Activated CD4-positive, CD25-positive, alpha-beta regulatory T cell (primary cell): ENCODE results near the gene GPANK1.

Experiments
- DNase-seq, 4 experiments: peaks; one replicate each; lab custom pipeline; 2025; lab: John Stamatoyannopoulos, UW

The GPANK1 gene

DNA sequence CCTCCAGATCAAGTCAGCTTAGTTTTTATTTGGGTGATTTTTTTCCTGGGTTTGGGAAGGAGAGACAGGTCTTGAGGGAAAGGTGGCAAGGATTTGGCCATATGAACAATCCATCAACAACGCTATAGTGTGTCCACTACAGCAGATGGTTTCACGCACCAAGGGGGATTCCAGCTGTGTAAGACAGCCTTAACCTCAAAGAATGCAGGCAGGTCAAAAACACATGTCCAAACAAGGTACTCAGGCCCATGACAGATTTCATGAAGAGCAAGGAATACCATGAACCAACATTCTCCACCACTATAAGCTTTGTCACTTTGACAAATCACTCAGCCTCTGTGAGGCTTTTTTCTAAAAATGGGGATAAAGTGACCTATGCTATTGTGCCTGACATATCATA is 47.8 kb downstream of the GPANK1 start:
- DNase-seq = no peak

GRCh38 chr6:31615748-31616147 is 49.0 kb downstream of the GPANK1 start:
- no peak for DNase-seq

DNA sequence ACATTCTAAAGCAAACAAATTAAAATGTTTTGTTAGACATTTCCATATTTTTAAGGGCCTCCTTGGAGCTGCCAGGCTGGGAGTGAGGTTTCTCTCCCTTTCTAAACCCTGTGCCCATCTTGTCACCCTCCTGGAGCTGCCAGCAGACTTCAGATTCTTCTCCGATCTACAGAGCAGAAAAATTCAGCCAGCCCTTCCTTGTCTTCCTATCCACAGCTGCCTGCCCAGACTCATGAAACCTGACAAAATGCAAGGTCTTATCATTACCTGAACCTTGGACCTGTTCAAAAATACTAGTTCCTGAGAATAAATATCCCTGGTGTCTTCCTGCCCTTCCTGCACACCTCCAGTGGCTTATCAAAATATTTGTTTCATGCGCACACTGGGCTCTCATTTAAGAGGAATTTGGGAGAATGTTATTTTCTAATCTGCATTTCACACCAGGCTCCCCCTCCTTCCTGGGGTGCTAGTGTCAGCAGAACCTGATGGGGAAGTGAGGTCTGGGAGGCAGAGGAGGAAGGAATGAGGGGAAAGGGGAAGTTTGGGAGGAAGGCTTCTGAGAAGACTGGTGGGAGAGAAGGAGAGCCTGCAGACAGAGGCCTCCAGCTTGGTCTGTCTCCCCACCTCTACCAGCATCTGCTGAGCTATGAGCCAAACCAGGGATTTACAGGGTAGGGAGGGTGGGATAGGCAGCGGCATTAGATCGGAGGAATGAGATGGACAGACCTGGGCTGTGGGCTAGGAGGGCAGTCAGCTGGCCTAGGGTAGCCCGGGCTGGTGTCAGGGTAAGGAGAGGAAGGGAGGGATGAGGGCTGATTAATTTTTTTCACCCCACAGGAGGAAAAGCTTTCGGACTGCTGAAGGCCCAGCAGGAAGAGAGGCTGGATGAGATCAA is 49.9 kb downstream of the GPANK1 start, which contains the start of gene AIF1:
AIF1 (plus strand) TSS at position 551 of the 895 bp plus-strand sequence; CDS start at position 647, 96 bp downstream.
- no peak for DNase-seq

- DNase-seq = no peak
Measured at GRCh38 chr6:31614075-31614619, 50.6 kb downstream of the GPANK1 start.
